ENCODE results near the gene PRKCH.
A peak's percentile ranks its signal among the peaks of the same experiment; 100 is the strongest.

Gene PRKCH

GRCh38 chr14:61417141-61417540, 95.8 kb downstream of the PRKCH start:
- H3K27ac ChIP-seq (ENCODE audit: low read length): peak overlapping the region; percentile 90
- no peaks in the 10 kb centered on the region for H3K9me3 ChIP-seq (ENCODE audit: insufficient read depth, low read length, severe bottlenecking)
- no peak overlapping the region; a peak in 1 of 4 replicates for H3K4me3 ChIP-seq (ENCODE audit: low read depth in 1 of 2, low read length in 2 of 2)
- ATAC-seq (ENCODE audit: insufficient read depth, low read depth) (peak; percentile 70), DNase-seq (peak; percentile 54)
- H3K4me1 ChIP-seq (ENCODE audit: insufficient read depth, low read length): peaks cover 82% of the 10 kb centered on the region
- H3K79me2 ChIP-seq (ENCODE audit: insufficient read depth, low read length): peaks cover 99% of the 10 kb centered on the region
- H3K27me3 ChIP-seq (ENCODE audit: insufficient read depth, low read length, poor library complexity): no peaks in the 10 kb centered on the region
- H2AFZ ChIP-seq (ENCODE audit: low read depth, low read length): no peak overlapping the region
- peak overlapping the region; percentile 53 for H3K4me2 ChIP-seq (ENCODE audit: insufficient read depth, low read length)
- H3K9ac ChIP-seq (ENCODE audit: low read depth, low read length): peak overlapping the region; percentile 47
- TF ChIP-seq EZH2 (IDR thresholded peaks at IDR 0.05; ENCODE audit: borderline replicate concordance, low read depth, low read length, severe bottlenecking): no peak
- no peak for TF ChIP-seq CTCF (IDR thresholded peaks at IDR 0.05; ENCODE audit: borderline replicate concordance, extremely low read depth, low read length, poor library complexity, severe bottlenecking)
- H3K36me3 ChIP-seq (ENCODE audit: insufficient read depth, low read length): peaks cover 11% of the 10 kb centered on the region; the same call in 1 of the 2 replicates
- no peaks in the 10 kb centered on the region; the same call in 1 of the 2 replicates for H4K20me1 ChIP-seq (ENCODE audit: insufficient read depth, low read length)

GRCh38 chr14:61417883-61418455, 96.6 kb downstream of the PRKCH start:
- TF ChIP-seq CTCF (IDR thresholded peaks at IDR 0.05; ENCODE audit: borderline replicate concordance, extremely low read depth, low read length, poor library complexity, severe bottlenecking): no peak
- no peak for TF ChIP-seq EZH2 (IDR thresholded peaks at IDR 0.05; ENCODE audit: borderline replicate concordance, low read depth, low read length, severe bottlenecking)

GRCh38 chr14:61418746-61419145, 97.4 kb downstream of the PRKCH start:
- no peaks in the 10 kb centered on the region for H3K27me3 ChIP-seq (ENCODE audit: insufficient read depth, low read length, poor library complexity)
- H3K9ac ChIP-seq (ENCODE audit: low read depth, low read length): peak overlapping the region; percentile 47; the same call in 1 of the 2 replicates
- H4K20me1 ChIP-seq (ENCODE audit: insufficient read depth, low read length): no peaks in the 10 kb centered on the region; the same call in 1 of the 2 replicates
- ATAC-seq (ENCODE audit: insufficient read depth, low read depth): no peak
- H3K4me3 ChIP-seq (ENCODE audit: low read depth in 1 of 2, low read length in 2 of 2): no peak overlapping the region
- no peak for DNase-seq
- peaks cover 73% of the 10 kb centered on the region for H3K4me1 ChIP-seq (ENCODE audit: insufficient read depth, low read length)
- H3K9me3 ChIP-seq (ENCODE audit: insufficient read depth, low read length, severe bottlenecking): no peaks in the 10 kb centered on the region
- peaks cover 19% of the 10 kb centered on the region for H3K36me3 ChIP-seq (ENCODE audit: insufficient read depth, low read length)
- no peak overlapping the region for H2AFZ ChIP-seq (ENCODE audit: low read depth, low read length)
- no peak for TF ChIP-seq EZH2 (IDR thresholded peaks at IDR 0.05; ENCODE audit: borderline replicate concordance, low read depth, low read length, severe bottlenecking)
- H3K79me2 ChIP-seq (ENCODE audit: insufficient read depth, low read length): peaks cover 99% of the 10 kb centered on the region
- H3K27ac ChIP-seq (ENCODE audit: low read length): peak overlapping the region; percentile 90
- no peak overlapping the region for H3K4me2 ChIP-seq (ENCODE audit: insufficient read depth, low read length)

More at GRCh38 chr14:61417883-61418455, 96.6 kb downstream of the PRKCH start:
- H4K20me1 ChIP-seq (ENCODE audit: insufficient read depth, low read length): no peaks in the 10 kb centered on the region; the same call in 1 of the 2 replicates
- H3K36me3 ChIP-seq (ENCODE audit: insufficient read depth, low read length): peaks cover 13% of the 10 kb centered on the region
- ATAC-seq (ENCODE audit: insufficient read depth, low read depth) (no peak), DNase-seq (no peak)
- H3K4me1 ChIP-seq (ENCODE audit: insufficient read depth, low read length): peaks cover 77% of the 10 kb centered on the region
- no peak overlapping the region for H2AFZ ChIP-seq (ENCODE audit: low read depth, low read length)
- peak overlapping the region; percentile 47 for H3K9ac ChIP-seq (ENCODE audit: low read depth, low read length)
- H3K4me2 ChIP-seq (ENCODE audit: insufficient read depth, low read length): peak overlapping the region; percentile 53
- H3K27ac ChIP-seq (ENCODE audit: low read length): peak overlapping the region; percentile 90
- H3K4me3 ChIP-seq (ENCODE audit: low read depth in 1 of 2, low read length in 2 of 2): no peak overlapping the region
- peaks cover 99% of the 10 kb centered on the region for H3K79me2 ChIP-seq (ENCODE audit: insufficient read depth, low read length)
- no peaks in the 10 kb centered on the region for H3K9me3 ChIP-seq (ENCODE audit: insufficient read depth, low read length, severe bottlenecking)
- H3K27me3 ChIP-seq (ENCODE audit: insufficient read depth, low read length, poor library complexity): no peaks in the 10 kb centered on the region

- Histone ChIP-seq H3K9me3 (ENCODE audit: insufficient read depth, low read length, severe bottlenecking) (no peaks in the 10 kb centered on the region), H4K20me1 (ENCODE audit: insufficient read depth, low read length) (no peaks in the 10 kb centered on the region; the same call in 1 of the 2 replicates), H3K4me2 (ENCODE audit: insufficient read depth, low read length) (no peak overlapping the region), H3K27me3 (ENCODE audit: insufficient read depth, low read length, poor library complexity) (no peaks in the 10 kb centered on the region), H2AFZ (ENCODE audit: low read depth, low read length) (no peak overlapping the region), H3K9ac (ENCODE audit: low read depth, low read length) (no peak overlapping the region; the same call in 1 of the 2 replicates), H3K79me2 (ENCODE audit: insufficient read depth, low read length) (peaks cover 99% of the 10 kb centered on the region), H3K4me3 (ENCODE audit: low read depth in 1 of 2, low read length in 2 of 2) (no peak overlapping the region), H3K4me1 (ENCODE audit: insufficient read depth, low read length) (peaks cover 68% of the 10 kb centered on the region), H3K36me3 (ENCODE audit: insufficient read depth, low read length) (peaks cover 19% of the 10 kb centered on the region), H3K27ac (ENCODE audit: low read length) (peak overlapping the region; percentile 90)
- TF ChIP-seq CTCF (IDR thresholded peaks at IDR 0.05; ENCODE audit: borderline replicate concordance, extremely low read depth, low read length, poor library complexity, severe bottlenecking) (no peak), EZH2 (IDR thresholded peaks at IDR 0.05; ENCODE audit: borderline replicate concordance, low read depth, low read length, severe bottlenecking) (no peak)
- DNase-seq: no peak
- ATAC-seq (ENCODE audit: insufficient read depth, low read depth): no peak
These were observed 97.8 kb downstream of the PRKCH start for GRCh38 chr14:61419201-61419600.
